Caco-2 (cell line): Measurements from ENCODE around the gene PRRT3. TPM values are rescaled to one million over a fixed set of nuclear protein-coding genes. Genes with fewer than 3 reads are reported as not detected.

ENCODE experiments used
- Bru-seq: library from RNA; stranded (reverse); fragments of 400-500 nt; gene quantifications from one replicate; lab custom pipeline; 2021; lab: Mats Ljungman, UMichigan
- BruChase-seq, 2 experiments: library from RNA; stranded (reverse); fragments of 400-500 nt; gene quantifications; one replicate each; lab custom pipeline; 2021; lab: Mats Ljungman, UMichigan
- BruUV-seq: library from RNA; stranded (reverse); fragments of 400-500 nt; replicated peaks from 2 replicates; lab custom pipeline; 2021; lab: Mats Ljungman, UMichigan
- CTCF ChIA-PET: fragments of 300-600 bp; sonication (Branson Sonifier 250); formaldehyde crosslinking; loops from one replicate; lab custom pipeline; 2022; ENCODE audit warnings: antibody characterized with exemption; lab: Charles Lee
- POLR2A ChIA-PET: fragments of 300-600 bp; sonication (Branson Sonifier 250); formaldehyde crosslinking; loops from one replicate; lab custom pipeline; 2022; ENCODE audit warnings: antibody characterized with exemption; lab: Charles Lee
- DNase-seq, 2 experiments: peaks; one replicate each; pipeline versions ENCODE4 v3.0.0 to v3.0.0-alpha.2; 2020 to 2022
- H3K27me3 ChIP-seq: replicated peaks from 2 replicates; pipeline ENCODE4 v1.6.0; 2011; ENCODE audit warnings: low read length; ENCODE audit not compliant: control insufficient read depth, insufficient read depth
- H3K36me3 ChIP-seq: 2 replicates; pipeline ENCODE4 v1.5.1; 2011; ENCODE audit warnings: low read length; ENCODE audit not compliant: control insufficient read depth, insufficient read depth
- H3K4me1 ChIP-seq: fragments of 250-450 bp; sonication (Bioruptor Pico); 2 replicates; pipeline ENCODE4 v1.5.1; 2020; ENCODE audit warnings: mild to moderate bottlenecking
- H3K4me3 ChIP-seq: 2 replicates; pipeline ENCODE4 v1.5.1; 2011; ENCODE audit warnings: low read depth, mild to moderate bottlenecking, control low read depth, low read length
- H3K9me3 ChIP-seq: fragments of 250-450 bp; sonication (Bioruptor Pico); 2 replicates; pipeline ENCODE4 v1.5.1; 2020; ENCODE audit warnings: mild to moderate bottlenecking, moderate library complexity
- H3K27ac Mint-ChIP-seq: one replicate; pipeline ENCODE4 v1.8.0; 2022; ENCODE audit warnings: mixed read lengths; ENCODE audit not compliant: unreplicated experiment
- H3K27me3 Mint-ChIP-seq: one replicate; pipeline ENCODE4 v1.8.0; 2022; ENCODE audit warnings: mixed read lengths; ENCODE audit not compliant: insufficient read depth, unreplicated experiment
- H3K36me3 Mint-ChIP-seq: one replicate; pipeline ENCODE4 v1.8.0; 2022; ENCODE audit warnings: mild to moderate bottlenecking, mixed read lengths; ENCODE audit not compliant: insufficient read depth, unreplicated experiment
- H3K4me1 Mint-ChIP-seq: one replicate; pipeline ENCODE4 v1.8.0; 2022; ENCODE audit warnings: low read depth, mixed read lengths; ENCODE audit not compliant: unreplicated experiment
- H3K4me3 Mint-ChIP-seq: one replicate; pipeline ENCODE4 v1.8.0; 2022; ENCODE audit warnings: mild to moderate bottlenecking, moderate library complexity, mixed read lengths; ENCODE audit not compliant: unreplicated experiment
- H3K9me3 Mint-ChIP-seq: one replicate; pipeline ENCODE4 v1.8.0; 2022; ENCODE audit warnings: mixed read lengths; ENCODE audit not compliant: unreplicated experiment
- intact Hi-C: fragments of 100-400 bp; cut with micrococcal nuclease; formaldehyde crosslinking; loops from one replicate; pipeline ENCODE4 v1.10.0; 2022; ENCODE audit not compliant: unreplicated experiment
- long read RNA-seq: library from polyadenylated mRNA; stranded (forward); transcript quantifications from one replicate; pipeline ENCODE4 v2.0.0, GENCODE V29; 2022
- total RNA-seq: library from RNA; stranded (reverse); gene quantifications from 2 replicates; pipeline ENCODE4 v1.2.3, GENCODE V29; 2022
- TF ChIP-seq, protein P1 (sequence below), 2 experiments: fragments of 200-600 bp in 1 of 2; IDR thresholded peaks; 1 replicate in 1 of 2; 2 replicates in 1 of 2; pipeline versions ENCODE4 v1.5.1 to v1.8.0; 2011 to 2022; ENCODE audit warnings: antibody characterized with exemption in 1 of 2, control low read depth in 1 of 2, inconsistent platforms in 1 of 2, low read depth in 1 of 2, low read length in 1 of 2, mild to moderate bottlenecking in 1 of 2, moderate library complexity in 1 of 2; ENCODE audit not compliant: insufficient read depth in 1 of 2, severe bottlenecking in 1 of 2, unreplicated experiment in 1 of 2

Gene PRRT3
- total RNA-seq (1.1 and 1.3 TPM in 2 replicates), Bru-seq, nascent RNA (percentile 34 among the genes with signal in this experiment), BruChase-seq, experiment 1, labeled RNA remaining after a 2-hour chase (percentile 37 among the genes with signal in this experiment), BruChase-seq, experiment 2, labeled RNA remaining after a 6-hour chase (percentile 43 among the genes with signal in this experiment)
- long read RNA-seq, partial matches to known transcripts, result 0 of 2 reads
- long read RNA-seq, other reads (novel, unspliced or antisense), result 2 of 2 reads

DNA sequence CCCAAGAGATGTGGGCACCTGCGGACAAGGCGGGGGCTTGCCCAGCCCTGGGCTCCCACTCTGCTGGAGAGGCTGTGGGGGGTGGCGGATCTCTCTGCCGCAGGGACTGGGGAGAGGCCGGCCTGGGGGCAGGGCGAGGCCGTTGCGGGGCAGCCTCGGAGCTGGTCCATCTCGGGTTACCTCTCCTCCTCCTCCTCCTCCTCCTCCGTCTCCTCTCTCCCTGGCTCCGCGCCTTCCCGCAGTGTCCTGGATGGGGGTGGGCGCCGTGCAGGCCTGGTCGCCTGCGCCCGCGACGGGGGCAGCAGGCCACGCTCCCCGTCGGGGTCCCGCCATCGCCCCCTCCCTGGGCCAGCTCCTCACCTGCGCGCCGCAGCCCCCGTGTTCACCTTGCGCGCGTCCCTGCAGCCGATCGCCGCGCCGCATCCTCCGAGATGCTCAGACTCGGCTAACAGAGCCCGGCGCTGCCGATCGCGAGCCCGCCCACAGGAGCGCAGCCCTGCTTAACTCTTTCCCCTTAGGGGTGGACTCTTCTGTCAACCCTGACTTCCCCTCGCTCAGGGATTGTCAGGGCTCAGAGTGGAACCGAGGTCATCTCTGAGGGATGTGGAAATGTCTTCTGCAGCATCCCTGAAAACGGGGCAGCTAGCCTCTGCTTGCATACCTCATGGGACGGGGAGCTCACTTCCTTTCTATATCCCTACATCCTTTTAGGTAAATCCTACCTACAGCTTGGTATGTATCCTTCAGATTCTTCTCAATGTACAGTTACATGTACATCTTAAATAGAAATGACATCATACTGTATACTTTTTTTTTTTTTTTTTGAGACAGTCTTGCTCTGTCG is at the start of gene PRRT3:
Gene PRRT3 (minus strand): TSS at position 447 of the 844 bp plus-strand sequence. CDS start 2,293 bp downstream, outside the sequence.
- H3K36me3 Mint-ChIP-seq, result peaks cover 8% of the 10 kb centered on the region
- BruUV-seq, result no TSS peak
- TF ChIP-seq, protein P1, sequence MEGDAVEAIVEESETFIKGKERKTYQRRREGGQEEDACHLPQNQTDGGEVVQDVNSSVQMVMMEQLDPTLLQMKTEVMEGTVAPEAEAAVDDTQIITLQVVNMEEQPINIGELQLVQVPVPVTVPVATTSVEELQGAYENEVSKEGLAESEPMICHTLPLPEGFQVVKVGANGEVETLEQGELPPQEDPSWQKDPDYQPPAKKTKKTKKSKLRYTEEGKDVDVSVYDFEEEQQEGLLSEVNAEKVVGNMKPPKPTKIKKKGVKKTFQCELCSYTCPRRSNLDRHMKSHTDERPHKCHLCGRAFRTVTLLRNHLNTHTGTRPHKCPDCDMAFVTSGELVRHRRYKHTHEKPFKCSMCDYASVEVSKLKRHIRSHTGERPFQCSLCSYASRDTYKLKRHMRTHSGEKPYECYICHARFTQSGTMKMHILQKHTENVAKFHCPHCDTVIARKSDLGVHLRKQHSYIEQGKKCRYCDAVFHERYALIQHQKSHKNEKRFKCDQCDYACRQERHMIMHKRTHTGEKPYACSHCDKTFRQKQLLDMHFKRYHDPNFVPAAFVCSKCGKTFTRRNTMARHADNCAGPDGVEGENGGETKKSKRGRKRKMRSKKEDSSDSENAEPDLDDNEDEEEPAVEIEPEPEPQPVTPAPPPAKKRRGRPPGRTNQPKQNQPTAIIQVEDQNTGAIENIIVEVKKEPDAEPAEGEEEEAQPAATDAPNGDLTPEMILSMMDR (IDR thresholded peaks at IDR 0.05; ENCODE audit: insufficient read depth in 1 of 2, low read depth in 1 of 2, low read length in 1 of 2, severe bottlenecking in 1 of 2, unreplicated experiment in 1 of 2), result no peak
- H3K27ac Mint-ChIP-seq, result no peak within 1 kb of the TSS
- H3K4me1 ChIP-seq, result 0 out of 2 replicates have a peak, but pooled peaks cover 6% of the 10 kb centered on the region
- H3K4me3 ChIP-seq, result peak within 1 kb of the TSS; percentile 35
- peak in 1 of 2 experiments; percentile 30 for DNase-seq
- H3K27me3 ChIP-seq, result no peaks in the 10 kb centered on the region
- ChIA-PET CTCF (interaction anchor here (0.5 to 1.1 kb wide), 3 partner anchors 19 to 137 kb away, joined by 3 to 7 read pairs (median 3); partner anchors contain the start of gene CRELD1), POLR2A (interaction anchor here (0.5 kb wide), 1 partner anchor 72 kb away, joined by 6 read pairs; no protein-coding TSS in a partner anchor)
- no peaks in the 10 kb centered on the region; the same call in 1 of the 2 replicates for H3K36me3 ChIP-seq
- no peaks in the 10 kb centered on the region for H3K27me3 Mint-ChIP-seq
- no peaks in the 10 kb centered on the region for H3K4me1 Mint-ChIP-seq
- peak within 1 kb of the TSS; percentile 63 for H3K4me3 Mint-ChIP-seq
- no peaks in the 10 kb centered on the region for H3K9me3 ChIP-seq
- H3K9me3 Mint-ChIP-seq, result no peaks in the 10 kb centered on the region
- intact Hi-C loops, result no loop called here

DNA sequence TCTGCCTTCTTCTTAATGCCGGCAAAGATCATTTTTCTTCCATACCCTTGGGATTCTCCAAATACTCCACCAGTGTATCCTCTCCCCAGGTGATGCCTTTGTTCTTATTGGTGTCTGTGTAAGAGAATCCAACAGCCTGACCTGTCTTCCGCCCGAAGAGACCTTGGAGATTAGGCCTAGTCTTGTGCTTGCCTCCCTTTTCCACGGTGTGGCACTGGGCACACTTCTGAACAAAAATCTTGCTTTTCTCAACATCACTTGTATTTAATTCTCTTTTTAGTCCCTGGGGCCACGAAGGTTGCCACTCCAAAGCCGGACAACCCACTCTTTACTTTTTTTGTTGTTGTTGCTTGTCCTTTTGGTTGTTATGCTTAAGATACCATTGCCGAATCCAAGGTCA is 48.5 kb upstream of the PRRT3 start:
- TF ChIP-seq, protein P1 (IDR thresholded peaks at IDR 0.05; ENCODE audit: insufficient read depth in 1 of 2, low read depth in 1 of 2, low read length in 1 of 2, severe bottlenecking in 1 of 2, unreplicated experiment in 1 of 2), result no peak
- intact Hi-C loops, result no loop called here
- peaks cover 1% of the 10 kb centered on the region; the same call in 1 of the 2 replicates for H3K36me3 ChIP-seq
- Mint-ChIP-seq H3K27ac (no peak overlapping the region), H3K4me3 (no peak overlapping the region), H3K36me3 (peaks cover 68% of the 10 kb centered on the region), H3K4me1 (no peaks in the 10 kb centered on the region), H3K27me3 (no peaks in the 10 kb centered on the region), H3K9me3 (no peaks in the 10 kb centered on the region)
- ChIA-PET CTCF (no interaction called here), POLR2A (no interaction called here)
- no peaks in the 10 kb centered on the region for H3K4me1 ChIP-seq
- DNase-seq, result no peak
- no peaks in the 10 kb centered on the region for H3K27me3 ChIP-seq
- no peaks in the 10 kb centered on the region for H3K9me3 ChIP-seq
- BruUV-seq, result no TSS peak
- no peak overlapping the region for H3K4me3 ChIP-seq
